Measurements from ENCODE around the gene GLI2. TPM values are rescaled to one million over a fixed set of nuclear protein-coding genes. Genes with fewer than 3 reads are reported as not detected.
A peak's percentile ranks its signal among the peaks of the same experiment; 100 is the strongest.

The GLI2 gene
- total RNA-seq, 1 donor, result 22.5 TPM

- no peak for TF ChIP-seq CTCF (IDR thresholded peaks at IDR 0.05; ENCODE audit: insufficient read depth, low read depth, low read length)
- no peak overlapping the region for H3K4me3 ChIP-seq (ENCODE audit: low read depth, low read length)
- no peak for DNase-seq (ENCODE audit: low read depth)
These were observed 9.4 kb upstream of the GLI2 start for GRCh38 chr2:120726245-120726644.

GRCh38 chr2:120729406-120730399 is 6.0 kb upstream of the GLI2 start:
- TF ChIP-seq CTCF (IDR thresholded peaks at IDR 0.05; ENCODE audit: insufficient read depth, low read depth, low read length), result no peak
- H3K4me3 ChIP-seq (ENCODE audit: low read depth, low read length), result peak overlapping the region; percentile 4
- peak; percentile 86 for DNase-seq (ENCODE audit: low read depth)

GRCh38 chr2:120731175-120731574 is 4.5 kb upstream of the GLI2 start:
- TF ChIP-seq CTCF (IDR thresholded peaks at IDR 0.05; ENCODE audit: insufficient read depth, low read depth, low read length), result no peak
- no peak overlapping the region for H3K4me3 ChIP-seq (ENCODE audit: low read depth, low read length)
- DNase-seq (ENCODE audit: low read depth), result no peak

DNA sequence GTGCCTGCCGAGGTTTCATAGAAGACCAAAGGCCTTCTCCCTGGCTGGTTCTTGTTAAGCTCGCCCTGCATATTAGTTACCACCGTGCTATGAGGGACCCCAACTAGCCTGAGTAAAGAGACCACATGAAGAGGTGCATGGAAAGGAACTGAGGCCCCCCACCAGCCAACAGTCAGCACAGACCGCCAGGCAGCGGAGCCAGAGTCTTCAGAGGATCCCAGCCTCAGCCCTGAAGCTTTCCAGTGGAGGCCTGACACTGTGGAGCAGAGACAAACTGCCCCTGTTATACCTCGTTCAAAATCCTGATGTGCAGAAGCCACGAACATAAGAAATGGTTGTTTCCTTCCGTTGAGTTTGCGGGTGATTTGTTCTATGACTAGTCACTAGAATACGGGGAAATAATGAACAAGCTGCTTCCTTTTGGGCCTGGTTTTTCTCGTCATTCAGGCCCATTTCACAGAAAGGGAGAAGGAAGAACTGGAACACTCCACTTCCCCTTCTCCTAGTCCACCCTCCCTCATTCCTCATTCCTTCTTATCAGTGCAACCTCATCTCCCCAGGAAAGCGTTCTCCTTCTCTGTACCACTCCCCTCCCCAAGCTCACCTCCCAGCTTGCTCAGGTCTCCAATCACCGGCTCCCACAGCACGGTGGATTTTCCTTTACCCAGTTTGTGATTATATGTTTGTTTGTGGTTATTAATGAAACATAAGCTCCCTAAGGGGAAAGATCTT is 3.0 kb upstream of the GLI2 start:
- no peak for TF ChIP-seq CTCF (IDR thresholded peaks at IDR 0.05; ENCODE audit: insufficient read depth, low read depth, low read length)
- no peak overlapping the region for H3K4me3 ChIP-seq (ENCODE audit: low read depth, low read length)
- DNase-seq (ENCODE audit: low read depth), result no peak

DNA sequence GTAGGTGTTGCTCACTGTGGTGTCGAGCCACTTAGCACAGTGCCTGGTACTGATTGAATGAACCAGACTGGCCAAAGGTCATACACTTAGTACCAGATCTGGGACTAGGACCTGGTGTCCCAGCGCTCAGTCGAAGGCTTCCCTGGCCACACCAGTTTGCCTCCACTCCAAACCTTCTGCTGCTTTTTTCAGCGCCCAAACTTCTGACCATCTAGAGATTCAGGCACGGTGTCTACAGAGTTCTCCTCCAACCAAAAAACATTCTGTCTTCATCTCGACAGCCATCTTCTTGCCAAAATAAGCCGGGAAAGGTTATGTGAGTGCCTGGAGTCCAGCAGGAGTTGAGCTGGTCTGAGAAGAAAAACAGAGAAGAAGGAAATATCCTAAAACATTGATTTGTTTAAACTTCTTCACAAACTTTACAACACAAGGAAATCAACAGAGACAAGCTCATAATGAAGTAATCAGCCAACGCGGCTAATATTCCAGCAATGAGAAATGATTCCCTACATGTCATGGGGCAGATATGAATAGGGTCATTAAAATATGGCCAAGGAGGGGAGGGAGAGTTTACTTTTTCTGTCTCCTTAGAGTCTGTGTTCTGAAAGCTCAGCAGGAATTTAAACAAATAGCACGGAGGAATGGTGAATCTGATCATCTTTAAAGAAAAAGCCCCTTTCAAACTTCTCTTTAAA is 2.3 kb upstream of the GLI2 start:
- H3K4me3 ChIP-seq (ENCODE audit: low read depth, low read length), result no peak overlapping the region
- TF ChIP-seq CTCF (IDR thresholded peaks at IDR 0.05; ENCODE audit: insufficient read depth, low read depth, low read length), result no peak
- peak; percentile 70 for DNase-seq (ENCODE audit: low read depth)

- peak overlapping the region; percentile 88 for H3K4me3 ChIP-seq (ENCODE audit: low read depth, low read length)
- TF ChIP-seq CTCF (IDR thresholded peaks at IDR 0.05; ENCODE audit: insufficient read depth, low read depth, low read length), result no peak
- peak; percentile 41 for DNase-seq (ENCODE audit: low read depth)
These were observed 577 bp upstream of the GLI2 start for GRCh38 chr2:120734930-120735651.

All from fibroblast of villous mesenchyme (primary cell).